HG03442 (cell line): ENCODE data around the gene MRPS27.
A peak's percentile ranks its signal among the peaks of the same experiment; 100 is the strongest.

ENCODE experiments used
- ATAC-seq: cut with Tn5 transposase; IDR thresholded peaks from one replicate; pipeline ENCODE4 v1.9.1; 2021; ENCODE audit warnings: mild to moderate bottlenecking, moderate library complexity; ENCODE audit not compliant: unreplicated experiment

The MRPS27 gene

DNA sequence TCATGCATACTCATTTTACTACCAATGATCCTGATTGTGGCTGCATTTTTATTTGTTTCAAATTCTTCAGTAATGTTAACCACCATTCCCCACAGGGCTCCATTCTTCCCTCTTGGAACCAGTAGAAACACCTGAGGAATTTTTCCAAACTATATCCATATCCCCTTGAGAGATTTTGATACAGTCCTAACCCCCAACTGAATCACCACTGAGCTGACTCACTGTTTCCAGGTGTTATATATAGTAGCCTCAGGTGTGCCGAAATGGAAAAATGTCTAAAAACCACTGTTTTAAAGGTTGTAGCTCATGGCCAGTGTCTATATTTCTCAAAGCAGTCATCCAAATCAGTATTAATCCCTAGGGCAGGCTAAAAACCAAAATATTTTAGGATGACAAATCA, 85.2 kb downstream of the MRPS27 start:
- ATAC-seq = no peak

DNA sequence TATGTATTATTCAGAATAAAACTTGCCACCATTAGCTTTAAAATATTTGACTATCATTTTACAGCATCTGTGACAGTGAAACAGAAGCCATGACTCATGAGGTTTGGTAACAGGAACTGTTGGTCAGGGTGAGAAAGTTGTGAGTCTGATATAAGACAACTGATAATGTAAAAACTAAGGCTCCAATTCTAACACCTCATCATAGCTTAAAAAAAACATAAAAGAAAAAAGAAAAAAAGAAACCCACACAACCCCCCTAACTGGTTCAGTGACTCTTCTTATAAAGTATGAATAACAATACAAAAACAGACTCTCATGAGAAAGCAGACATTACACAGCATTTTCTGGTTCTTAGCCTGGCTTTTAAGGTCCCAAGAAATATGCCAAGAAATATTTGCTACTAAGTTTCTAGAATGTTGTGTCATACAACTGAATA, 85.8 kb downstream of the MRPS27 start:
- peak; percentile 88 for ATAC-seq

DNA sequence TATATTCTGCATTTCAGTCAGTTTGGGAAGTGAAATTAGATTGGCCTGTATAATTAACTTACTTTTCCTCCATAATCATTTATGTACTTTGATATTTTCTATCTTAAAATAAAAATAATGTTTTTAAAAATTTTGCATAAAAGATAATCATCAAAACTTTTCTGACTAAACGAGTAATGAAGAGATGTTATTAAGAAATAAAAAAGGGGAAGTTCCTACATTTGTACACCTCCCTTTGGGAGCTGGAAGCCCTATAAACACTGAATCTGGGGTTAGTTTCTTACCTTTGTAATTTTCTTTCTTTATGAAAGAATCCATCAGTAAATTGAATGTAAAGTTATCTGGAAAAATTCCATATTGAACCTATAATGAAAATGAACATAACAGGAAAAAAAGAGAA, 86.2 kb downstream of the MRPS27 start:
- ATAC-seq = no peak

DNA sequence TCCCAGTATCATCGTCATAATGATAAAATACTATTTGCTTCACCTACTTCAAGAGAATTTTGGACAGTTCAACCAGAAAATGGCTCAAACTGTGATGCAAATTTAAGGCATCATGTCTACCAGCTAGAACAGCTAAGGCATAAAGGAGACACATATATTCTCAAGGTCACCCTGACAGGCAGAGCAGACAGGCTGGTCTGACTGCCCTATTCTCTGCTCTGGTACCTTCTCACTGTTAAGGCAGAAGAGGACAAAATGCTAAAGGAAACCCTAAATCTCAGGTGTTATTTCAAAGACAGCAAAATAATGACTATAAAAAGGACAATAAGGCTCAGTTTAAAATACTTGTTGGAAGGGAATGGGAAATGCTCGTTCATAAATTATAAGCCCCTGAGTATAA, 87.2 kb downstream of the MRPS27 start:
- no peak for ATAC-seq

DNA sequence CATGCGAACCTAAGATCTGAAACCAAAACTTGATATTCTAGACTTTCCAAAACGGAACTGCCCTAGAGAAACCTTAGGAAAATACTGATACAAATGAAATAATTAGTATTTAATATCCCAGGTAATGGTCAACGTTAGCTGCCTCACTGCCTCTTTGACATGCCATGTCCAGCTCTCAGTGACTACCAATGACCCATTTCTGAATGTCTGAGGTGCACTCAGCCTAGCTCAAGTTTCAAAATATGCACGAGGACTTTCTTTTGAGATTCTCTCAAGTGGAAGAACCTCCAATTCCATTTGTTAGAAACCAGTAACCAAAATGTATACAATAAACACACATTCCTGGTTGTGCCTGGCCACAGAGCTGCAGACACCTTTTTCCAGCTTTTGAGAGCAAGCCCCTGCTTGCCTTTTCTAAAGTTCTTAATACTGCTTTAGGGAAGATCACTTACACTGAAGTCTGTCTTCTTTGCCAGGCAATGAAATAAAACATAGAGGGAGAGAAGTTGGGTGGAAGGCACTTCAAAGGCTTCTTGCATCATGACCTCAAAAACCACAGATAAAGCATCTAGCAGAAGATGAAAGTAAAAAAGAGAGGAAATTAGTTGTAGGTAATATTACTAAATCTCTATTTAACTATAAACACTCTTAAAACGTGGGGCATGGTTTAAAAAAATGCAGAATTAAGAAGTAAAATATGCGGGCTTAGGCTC, 87.9 kb downstream of the MRPS27 start:
- ATAC-seq = no peak

DNA sequence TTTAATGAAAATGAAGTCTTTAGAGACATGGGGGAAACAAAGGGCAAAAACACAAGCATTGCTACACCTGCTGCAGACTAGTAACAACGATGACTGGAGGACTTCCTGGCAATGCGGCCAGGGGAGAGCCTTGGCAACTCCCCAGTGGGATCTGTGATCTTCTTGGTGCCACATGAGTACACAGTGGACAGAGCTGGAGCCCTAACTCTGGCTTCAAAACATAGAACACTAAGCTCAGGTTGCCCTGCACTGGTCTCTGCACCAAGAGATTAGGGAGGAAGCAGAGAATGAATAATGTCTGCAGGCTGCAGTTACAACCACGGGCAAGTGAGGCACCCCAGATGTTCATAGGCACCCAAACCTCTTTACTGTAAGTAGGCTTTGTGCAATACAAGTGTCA, 91.1 kb downstream of the MRPS27 start:
- no peak for ATAC-seq

DNA sequence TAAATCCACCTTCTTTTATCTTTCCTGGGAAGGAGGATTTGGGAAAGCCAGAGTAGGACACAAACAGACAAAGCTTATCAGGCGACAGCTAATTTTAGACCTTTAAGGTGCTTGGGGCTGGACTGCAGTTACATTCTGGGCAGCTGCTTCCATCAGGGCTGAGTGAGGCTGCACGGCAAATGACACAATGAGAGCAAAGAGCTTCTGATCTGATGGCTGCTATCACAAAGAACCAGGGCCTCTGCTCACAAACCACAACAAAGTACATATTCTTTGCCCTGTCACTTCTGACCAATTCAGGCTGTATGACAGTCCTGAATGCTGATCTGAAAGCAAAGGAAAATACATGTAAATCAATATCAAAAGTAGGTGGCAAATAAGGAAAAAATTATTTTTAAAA, 93.1 kb downstream of the MRPS27 start:
- no peak for ATAC-seq

DNA sequence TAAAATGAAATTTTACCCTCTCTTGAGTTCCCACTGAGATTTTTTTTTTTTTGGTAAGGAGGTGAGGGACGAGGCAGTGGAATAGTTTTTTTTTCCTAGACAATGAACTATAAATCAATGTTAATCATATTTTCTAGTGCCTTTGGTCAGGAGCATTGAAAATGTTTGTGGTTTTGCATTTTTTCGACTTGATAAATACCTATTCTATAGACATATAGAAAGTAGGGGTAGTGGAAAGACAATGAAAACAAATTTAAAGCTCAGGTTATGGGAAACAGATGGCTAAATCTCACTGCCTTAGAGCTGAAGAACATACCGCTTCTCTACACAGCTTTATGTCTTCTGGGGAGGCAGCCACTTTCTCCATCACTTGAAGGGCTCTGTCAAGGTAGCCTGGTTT, 94.3 kb downstream of the MRPS27 start:
- no peak for ATAC-seq

DNA sequence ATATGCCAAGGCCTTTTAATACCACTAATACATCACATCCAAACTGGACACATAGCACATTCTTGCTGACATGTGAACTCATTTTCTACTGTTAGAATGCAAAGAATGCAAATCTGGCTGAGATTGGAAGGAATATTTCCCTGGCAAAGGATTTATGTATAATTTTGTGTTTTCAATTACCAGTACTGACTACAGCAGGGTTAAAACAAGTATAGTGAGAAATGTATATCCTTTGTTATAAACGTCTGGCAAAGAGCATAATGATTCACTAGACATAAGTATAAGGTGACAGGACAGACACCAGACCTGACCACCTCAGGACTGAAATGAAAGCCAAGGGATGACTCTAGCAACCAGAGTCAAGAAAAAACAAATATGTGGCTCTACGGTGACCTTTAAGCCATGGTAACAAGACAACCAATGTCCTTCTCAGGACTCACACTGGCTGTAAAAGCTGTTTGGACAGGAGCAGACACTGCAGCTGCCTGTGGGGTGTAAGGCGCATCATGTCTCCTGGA, 95.0 kb downstream of the MRPS27 start:
- no peak for ATAC-seq

DNA sequence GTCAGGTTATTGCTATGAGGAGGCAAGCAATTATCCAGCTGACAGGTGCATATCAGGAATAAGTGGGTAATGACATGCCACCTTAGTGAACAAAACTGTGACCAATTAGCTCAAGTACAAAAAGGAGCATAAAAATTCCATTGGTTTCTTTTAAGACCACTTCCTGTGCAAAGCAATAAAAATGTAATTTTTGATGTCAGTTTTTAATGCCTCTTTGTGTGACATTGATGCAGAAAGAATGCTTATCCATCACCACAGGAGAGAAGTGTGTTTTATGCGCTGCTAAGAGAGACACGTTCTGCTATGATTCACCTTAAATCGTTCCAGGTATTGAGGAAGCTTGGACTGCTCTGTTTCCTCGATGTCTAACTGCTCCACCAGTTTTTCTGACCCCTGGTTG, 96.7 kb downstream of the MRPS27 start:
- no peak for ATAC-seq

DNA sequence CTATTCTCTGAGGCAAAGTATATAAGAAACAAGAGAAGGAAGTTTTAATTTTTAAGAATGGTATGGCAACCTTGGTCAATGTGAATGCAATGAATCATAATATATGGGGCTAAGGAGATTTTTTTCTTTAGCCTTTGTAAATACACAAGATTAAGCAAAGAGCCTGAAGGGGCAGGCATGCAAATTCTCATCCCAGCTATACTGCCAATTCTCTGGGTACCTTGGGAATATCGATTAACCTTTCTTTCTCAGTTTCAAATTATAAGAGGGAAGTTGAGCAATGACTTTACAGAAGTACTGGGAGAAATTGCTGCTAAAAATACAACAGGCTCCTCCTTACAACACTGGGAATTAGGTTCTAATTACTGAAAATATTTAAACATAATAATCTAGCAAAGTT, 97.5 kb downstream of the MRPS27 start:
- no peak for ATAC-seq

DNA sequence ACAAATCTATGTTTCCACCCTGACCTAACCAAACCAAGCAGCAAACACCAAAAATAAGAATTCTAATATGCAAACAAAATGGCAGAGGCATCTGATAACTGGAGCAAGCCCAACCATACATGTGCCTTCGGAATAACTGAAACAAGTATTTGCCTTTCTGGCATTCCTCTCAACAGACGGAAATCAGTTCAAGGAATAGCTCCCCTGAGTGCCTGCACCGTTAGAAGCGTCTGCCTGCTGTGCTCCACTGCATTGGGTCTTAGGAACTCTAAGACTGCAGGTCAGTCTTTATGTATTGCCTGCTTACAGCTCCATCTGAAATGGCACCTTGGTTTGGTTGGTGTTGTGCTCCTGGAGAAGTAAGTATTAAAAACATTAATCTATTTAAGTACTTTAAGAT, 98.5 kb downstream of the MRPS27 start:
- ATAC-seq = no peak

DNA sequence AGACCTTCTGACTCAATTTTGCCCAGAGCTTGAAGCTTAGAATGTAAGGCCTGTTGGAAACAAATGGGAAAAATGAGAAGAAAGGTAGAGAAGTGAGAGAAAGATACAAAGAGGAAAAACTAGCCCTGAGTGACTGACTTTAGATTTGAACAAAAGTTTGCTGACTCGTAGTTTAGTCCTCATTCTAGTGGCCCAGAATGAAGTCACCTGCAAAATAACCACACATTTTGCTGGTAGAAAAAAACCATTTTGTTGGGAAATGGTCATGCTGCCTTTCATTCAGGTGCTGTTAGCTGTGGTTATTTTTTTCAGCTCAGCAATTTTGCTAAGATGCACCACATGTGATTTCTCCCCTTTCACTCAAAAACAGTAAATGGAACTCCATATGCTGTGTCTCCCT, 98.9 kb downstream of the MRPS27 start:
- no peak for ATAC-seq

DNA sequence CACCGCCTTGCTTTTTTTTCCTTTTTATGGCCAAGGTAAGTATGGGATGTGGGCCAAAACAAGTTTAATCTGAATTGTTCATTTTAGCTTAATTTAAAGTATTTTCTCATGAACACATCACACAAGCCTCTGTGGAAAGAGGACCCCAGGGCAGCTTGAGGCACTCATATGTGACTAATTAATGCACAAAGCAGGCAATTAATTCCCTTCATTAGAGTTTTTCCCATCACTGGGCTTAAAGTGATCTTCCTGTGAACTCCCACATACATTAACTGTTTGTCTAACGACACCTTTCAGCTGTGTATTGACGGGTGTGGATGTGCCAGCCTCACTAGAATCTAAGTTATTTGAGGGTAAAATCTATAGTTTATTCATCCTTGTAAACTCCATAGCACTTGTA, 103.3 kb downstream of the MRPS27 start:
- no peak for ATAC-seq

DNA sequence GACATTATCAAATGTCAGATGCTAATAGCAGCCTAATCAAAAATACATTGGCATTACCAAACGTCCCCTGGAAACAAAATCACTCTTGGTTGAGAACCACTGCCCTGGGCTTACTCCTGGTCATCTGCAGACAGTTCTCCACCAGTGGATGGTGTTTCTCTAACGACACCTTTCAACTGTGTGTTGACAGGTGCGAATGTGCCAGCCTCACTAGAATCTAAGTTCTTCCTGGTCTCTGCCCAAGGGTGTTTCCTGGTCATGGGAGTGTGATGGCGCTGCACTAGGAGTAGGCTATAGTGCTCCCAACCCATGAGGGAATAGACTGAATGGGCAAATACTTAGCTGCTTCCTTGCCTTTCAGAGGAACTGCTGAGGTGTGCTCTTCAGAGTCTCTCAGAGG, 105.9 kb downstream of the MRPS27 start:
- no peak for ATAC-seq

DNA sequence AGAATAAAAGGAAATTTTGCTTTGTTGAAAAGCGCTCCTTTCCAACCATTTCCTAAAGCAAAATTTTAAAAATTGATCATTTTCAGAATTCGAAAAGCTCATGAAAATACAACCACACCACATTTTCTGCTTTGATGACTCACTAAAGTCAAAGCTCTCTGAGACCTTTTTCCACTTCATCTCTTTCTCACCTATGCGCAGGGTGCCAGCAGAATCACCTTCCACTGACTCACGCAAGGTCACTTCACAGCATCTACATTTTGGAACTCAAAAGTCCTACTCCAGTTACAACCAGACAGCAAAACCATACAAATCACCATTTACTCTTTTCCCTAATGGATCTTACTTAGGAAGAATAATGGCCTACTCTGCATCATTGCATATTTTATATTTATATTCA, 106.6 kb downstream of the MRPS27 start:
- no peak for ATAC-seq

DNA sequence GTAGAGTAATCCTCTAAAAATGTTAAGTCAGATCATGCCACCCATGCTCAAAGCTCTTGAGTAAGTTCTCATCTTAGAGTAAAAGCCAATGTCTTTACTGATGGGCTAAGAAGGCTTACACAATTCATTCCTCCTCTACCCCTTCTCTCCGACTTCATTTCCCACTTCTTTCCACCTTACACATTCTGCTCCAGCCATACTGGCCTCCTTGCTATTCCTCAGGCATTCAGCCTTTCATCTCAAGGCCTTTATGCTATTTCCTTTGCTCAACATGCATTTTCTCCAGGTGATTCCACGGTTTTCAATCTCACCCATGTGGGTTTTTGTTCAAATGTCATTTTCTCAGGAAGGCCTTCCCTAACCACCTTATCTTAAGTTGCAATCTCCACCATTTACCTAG, 107.9 kb downstream of the MRPS27 start:
- ATAC-seq = no peak

DNA sequence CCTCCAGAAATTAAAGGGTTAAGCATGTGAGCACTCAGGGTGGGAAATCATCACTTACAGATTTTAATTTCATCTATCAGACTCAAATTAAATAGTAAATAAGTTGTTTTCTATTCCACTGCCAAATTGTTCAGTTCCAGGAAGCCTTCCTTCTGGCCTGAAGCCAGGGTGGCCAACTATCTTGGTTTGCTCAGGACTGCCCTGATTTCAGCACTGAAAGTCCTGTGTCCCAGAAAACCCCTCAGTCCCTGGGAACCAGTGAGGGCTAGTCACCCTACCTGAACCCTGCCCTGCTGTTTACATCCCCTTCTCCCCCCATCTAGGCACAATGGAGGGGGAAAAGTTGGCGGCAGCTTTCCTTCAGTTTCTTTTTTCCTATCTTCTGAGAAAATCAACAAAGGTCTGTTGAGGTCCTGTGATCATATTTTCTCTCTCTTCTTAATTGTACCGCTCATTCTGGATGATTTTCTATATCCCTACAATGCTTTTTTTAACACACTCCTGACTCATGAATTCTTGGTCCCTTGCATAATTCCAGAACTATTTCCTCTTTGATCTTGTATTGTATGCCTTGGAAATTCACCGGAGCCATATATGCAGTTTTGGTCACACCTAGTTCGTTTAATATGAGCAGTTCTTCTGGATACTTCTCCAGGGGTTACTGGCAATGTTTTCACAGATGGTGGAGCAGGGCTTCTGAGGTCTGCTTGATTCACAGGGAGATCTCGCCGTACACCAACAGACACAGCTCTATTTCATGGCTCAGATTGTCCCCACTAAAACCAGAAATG, 109.0 kb downstream of the MRPS27 start:
- ATAC-seq = no peak

DNA sequence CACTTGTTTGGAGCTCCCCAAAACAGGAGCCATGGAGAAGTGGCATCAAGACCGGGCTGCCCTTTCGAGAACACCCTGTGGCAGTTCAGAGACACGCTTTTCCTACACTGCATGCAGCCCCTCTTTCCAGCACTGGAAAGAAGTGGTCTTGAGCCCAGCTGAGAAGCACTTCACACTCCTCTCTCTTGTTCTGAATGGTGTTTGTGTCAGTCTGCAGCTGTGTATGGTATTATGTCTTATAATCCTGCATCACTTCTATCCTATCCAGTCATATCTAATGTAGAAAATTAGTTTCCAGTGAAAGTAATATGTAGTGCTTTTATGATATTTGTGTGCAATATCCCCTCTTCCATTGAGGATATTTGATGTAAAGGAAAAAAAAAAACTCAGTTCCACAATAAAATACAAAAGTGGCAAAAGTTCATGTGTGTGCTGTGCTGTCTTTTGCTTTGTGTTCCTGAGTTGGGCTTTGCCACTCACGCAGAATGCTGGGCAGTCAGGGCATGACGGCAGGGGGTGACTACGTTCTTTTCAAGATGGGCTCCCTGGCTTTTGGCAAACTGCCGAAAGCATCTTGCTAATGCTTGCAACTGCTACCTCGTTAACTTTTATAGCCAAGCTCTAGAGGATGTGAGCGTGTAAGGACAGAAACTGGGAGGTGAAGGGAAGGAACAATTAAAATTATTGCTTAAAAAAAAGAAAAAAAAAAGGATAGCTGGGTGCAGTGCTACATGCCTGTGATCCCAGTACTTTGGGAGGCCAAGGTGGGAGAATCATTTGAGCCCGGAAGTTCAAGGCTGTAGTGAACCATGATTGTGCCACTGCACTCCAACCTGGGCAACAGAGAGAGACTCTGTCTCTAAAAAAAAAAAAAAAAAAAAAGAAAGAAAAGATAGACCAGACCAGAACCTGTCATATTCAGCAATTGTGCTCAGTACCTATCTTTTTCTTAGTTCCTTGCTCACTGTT, 110.6 kb downstream of the MRPS27 start:
- ATAC-seq = no peak

DNA sequence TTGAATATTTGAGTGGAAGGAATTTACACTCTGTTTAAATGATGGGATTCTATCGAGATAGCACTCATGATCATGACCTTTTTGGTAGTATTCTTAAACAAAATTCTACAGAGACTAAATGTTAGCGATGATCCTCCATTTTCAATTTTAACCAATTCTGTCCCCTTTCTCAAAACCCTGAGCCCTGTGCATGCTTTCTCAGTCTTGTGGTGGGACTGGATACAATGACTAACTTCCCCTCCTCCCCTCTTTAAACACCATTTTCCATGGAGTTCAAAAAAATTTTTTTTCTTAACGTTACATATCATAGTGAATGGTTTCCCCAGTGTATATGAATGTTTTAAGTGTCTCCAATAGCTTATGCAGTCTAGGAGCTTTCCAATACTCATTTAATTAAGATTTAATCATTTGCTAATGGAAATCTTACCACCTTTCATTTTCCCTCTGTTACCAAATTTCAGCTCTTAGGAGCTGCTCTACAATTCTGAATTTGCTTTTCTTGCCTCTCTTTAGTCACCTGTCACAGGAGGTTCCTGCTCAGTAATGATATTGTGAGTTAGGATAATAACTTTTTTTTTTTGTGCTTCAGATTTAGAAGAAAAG, 111.6 kb downstream of the MRPS27 start:
- ATAC-seq = no peak

DNA sequence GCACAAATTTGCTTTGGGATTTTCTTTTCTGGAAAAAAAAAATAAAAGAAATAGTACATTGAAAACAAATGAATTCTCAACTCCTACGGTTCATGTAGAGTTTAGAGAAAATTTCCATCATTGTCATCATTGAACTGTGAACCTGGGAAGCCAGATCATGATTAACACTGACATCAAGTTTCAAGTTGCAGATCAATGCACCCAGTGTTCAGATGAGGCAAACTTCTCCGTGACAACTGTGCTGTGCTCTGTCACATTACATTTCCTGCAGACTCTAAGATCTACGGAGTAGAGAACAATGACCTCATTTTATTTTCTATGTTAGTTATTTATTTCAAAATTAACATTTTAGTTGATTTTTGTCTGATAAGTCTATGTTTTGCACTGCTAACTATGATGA, 113.0 kb downstream of the MRPS27 start:
- ATAC-seq = no peak
